ENCODE measurements around the gene CNDP1.

- TF ChIP-seq CTCF (IDR thresholded peaks at IDR 0.05) (peak in 1 of 4 experiments; percentile 26), EP300 (IDR thresholded peaks at IDR 0.05) (no peak), POLR2AphosphoS5 (IDR thresholded peaks at IDR 0.05) (no peak), POLR2A (IDR thresholded peaks at IDR 0.05) (no peak)
Observed at GRCh38 chr18:74598350-74599001, 64.2 kb downstream of the CNDP1 start.
